ENCODE data around the gene TMEM80. TPM values are rescaled to one million over a fixed set of nuclear protein-coding genes. Genes with fewer than 3 reads are reported as not detected.
A peak's percentile ranks its signal among the peaks of the same experiment; 100 is the strongest.

Gene TMEM80
- total and polyA plus RNA-seq, 7 donors, result 7.9 to 41.5 (median 27.6) TPM

DNA sequence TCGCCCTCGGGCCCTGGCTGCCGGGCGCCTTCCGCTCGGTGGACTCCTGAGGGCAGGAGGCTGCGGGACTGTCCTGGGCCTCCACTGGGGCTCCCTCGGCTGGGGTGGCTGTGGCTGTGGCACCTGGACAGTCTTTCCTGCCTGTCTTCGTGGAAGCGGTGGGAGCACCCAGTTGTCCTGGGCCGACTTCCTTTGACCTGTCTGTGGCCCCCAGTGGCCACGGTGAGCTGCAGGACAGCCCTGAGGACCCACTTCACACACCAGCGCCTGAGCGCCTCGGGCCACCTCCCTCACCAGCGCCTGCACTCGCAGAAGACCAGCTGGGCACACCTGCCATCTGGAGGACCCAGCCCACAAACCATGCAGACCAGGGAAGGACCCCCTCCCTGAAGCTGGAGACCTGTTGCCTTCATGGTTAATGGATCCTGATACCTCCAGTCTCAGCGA lies 8.6 kb downstream of the TMEM80 start:
- peak overlapping the region in 2 of 4 donors; percentile 59 to 71 for H3K27ac ChIP-seq
- WGBS, 2 donors, result 83 to 90% methylated on average over 18 of the region's 18 CpGs
- intact Hi-C loops (cut with DNase I), result no loop called here

DNA sequence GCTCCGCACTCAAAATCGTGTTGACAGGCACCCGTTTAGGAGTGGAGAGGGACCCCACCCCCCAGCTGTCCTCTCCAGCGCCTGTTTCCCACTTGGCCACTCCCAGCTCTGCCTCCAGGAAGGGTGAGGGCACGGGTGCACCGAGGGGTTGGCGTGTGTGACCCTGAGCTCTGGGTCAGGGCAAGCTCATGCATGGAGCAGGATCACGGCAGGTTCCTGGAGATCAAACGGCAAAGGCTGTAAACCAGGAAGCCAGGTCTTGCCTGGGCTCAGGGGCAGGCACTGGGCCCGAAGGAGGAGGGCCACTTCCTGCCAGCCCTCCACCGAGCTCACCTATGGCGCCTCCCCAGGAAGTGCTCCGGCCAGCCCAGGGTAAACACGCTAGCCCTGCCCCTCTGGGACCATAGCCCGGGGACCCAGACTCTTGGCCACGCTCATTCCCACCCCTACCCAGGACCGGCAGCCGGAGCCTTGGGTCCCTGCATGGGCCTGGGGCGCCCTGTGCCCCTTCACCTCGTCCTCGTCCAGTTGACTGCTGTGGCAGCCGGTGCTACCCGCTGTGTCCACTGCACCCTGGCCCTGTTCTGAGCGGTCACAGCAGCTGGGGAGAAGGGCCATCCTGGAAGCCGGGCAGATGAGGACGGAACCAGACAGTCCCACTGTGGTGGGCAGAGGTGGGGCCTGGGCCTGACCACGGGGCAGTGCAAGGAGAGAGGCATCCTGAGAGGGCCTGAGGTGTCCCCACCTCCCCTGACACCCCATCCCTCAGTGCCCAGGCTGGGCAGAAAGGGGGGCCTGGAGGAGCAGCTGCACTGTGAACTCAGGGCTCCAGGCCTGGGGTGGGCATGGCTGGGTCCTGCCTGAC lies 9.4 kb downstream of the TMEM80 start:
- Histone ChIP-seq H3K36me3 (peaks cover 0 to 22% (median 8%) of the 10 kb centered on the region in 4 donors), H3K27ac (peak overlapping the region; percentile 59 to 83 (median 76)), H3K4me1 (peaks cover 0 to 43% (median 26%) of the 10 kb centered on the region in 4 donors), H3K9me3 (no peaks in the 10 kb centered on the region), H3K27me3 (peaks cover 3 to 35% (median 11%) of the 10 kb centered on the region in 3 donors), H3K4me3 (peak overlapping the region in 3 of 4 donors; percentile 49 to 64 (median 53))
- intact Hi-C loops (cut with DNase I), result no loop called here
- peak in 1 of 4 donors; percentile 23 for TF ChIP-seq POLR2AphosphoS5 (IDR thresholded peaks at IDR 0.05)
- TF ChIP-seq, protein P1, sequence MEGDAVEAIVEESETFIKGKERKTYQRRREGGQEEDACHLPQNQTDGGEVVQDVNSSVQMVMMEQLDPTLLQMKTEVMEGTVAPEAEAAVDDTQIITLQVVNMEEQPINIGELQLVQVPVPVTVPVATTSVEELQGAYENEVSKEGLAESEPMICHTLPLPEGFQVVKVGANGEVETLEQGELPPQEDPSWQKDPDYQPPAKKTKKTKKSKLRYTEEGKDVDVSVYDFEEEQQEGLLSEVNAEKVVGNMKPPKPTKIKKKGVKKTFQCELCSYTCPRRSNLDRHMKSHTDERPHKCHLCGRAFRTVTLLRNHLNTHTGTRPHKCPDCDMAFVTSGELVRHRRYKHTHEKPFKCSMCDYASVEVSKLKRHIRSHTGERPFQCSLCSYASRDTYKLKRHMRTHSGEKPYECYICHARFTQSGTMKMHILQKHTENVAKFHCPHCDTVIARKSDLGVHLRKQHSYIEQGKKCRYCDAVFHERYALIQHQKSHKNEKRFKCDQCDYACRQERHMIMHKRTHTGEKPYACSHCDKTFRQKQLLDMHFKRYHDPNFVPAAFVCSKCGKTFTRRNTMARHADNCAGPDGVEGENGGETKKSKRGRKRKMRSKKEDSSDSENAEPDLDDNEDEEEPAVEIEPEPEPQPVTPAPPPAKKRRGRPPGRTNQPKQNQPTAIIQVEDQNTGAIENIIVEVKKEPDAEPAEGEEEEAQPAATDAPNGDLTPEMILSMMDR (IDR thresholded peaks at IDR 0.05), result no peak
- peak in 1 of 2 donors; percentile 49 for TF ChIP-seq POLR2A (IDR thresholded peaks at IDR 0.05)
- WGBS, 2 donors, result 14 to 60% methylated on average over 27 of the region's 27 CpGs
- peak; percentile 69 for DNase-seq

More for the DNA sequence above, 8.6 kb downstream of the TMEM80 start:
- H3K4me1 ChIP-seq, result peaks cover 0 to 43% (median 26%) of the 10 kb centered on the region in 4 donors
- no peaks in the 10 kb centered on the region for H3K9me3 ChIP-seq
- H3K36me3 ChIP-seq, result peaks cover 0 to 30% (median 8%) of the 10 kb centered on the region in 4 donors
- H3K4me3 ChIP-seq, result no peak overlapping the region
- peaks cover 3 to 28% (median 8%) of the 10 kb centered on the region in 3 donors for H3K27me3 ChIP-seq
- DNase-seq, result no peak
- TF ChIP-seq POLR2A (IDR thresholded peaks at IDR 0.05) (no peak), EP300 (IDR thresholded peaks at IDR 0.05) (no peak), POLR2AphosphoS5 (IDR thresholded peaks at IDR 0.05) (no peak)
- TF ChIP-seq, protein P1 (IDR thresholded peaks at IDR 0.05), result no peak

DNA sequence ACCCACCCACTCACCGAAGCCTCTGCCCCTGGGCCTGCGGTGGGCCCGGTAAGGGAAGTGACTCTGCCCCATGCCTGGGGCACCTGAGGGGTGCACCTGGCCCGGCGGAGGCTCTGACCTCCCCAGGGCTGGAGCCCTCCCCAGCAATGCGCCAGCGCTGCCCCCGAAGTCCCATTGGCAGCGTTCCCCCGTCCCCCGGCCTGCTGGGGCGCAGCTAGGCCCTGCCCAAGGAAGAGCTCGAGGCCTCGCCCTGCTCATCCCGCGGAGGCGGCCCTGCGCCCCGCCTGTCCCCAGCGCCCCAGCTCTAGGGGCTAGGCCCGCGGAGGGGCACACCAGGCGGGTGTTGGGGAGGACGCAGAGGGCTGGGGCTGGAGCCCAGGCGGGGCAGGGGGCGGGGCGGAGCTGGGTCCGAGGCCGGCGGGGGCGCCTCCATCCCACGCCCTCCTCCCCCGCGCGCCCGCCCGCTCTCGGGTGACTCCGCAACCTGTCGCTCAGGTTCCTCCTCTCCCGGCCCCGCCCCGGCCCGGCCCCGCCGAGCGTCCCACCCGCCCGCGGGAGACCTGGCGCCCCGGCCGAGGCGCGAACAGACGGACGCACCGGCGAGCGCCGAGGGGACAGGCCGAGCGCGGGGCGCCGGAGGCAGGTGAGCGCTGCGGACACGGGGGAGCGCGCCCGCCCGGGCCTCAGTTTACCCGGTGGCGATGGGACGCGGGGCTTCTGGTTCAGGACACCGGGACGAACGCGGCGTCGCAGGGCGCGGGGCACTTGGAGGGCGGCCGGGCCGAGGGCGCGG lies 10.2 kb downstream of the TMEM80 start, which contains the start of gene EPS8L2:
Gene EPS8L2, plus strand, starts transcription at position 586 of the 793 bp plus-strand sequence. CDS start 3,177 bp downstream, outside the sequence.
- H3K27me3 ChIP-seq, result peaks cover 3 to 41% (median 14%) of the 10 kb centered on the region in 3 donors
- H3K4me3 ChIP-seq, result peak within 1 kb of the TSS; percentile 42 to 64 (median 51)
- 3 to 7% methylated on average over 90 of the region's 90 CpGs for WGBS, 2 donors
- TF ChIP-seq POLR2A (IDR thresholded peaks at IDR 0.05), result no peak
- peaks cover 0 to 14% (median 6%) of the 10 kb centered on the region in 4 donors for H3K36me3 ChIP-seq
- peak; percentile 72 for DNase-seq
- H3K9me3 ChIP-seq, result no peaks in the 10 kb centered on the region
- intact Hi-C loops (cut with DNase I), result no loop called here
- H3K4me1 ChIP-seq, result peaks cover 0 to 43% (median 29%) of the 10 kb centered on the region in 4 donors
- H3K27ac ChIP-seq, result peak within 1 kb of the TSS; percentile 59 to 83 (median 76)

DNA sequence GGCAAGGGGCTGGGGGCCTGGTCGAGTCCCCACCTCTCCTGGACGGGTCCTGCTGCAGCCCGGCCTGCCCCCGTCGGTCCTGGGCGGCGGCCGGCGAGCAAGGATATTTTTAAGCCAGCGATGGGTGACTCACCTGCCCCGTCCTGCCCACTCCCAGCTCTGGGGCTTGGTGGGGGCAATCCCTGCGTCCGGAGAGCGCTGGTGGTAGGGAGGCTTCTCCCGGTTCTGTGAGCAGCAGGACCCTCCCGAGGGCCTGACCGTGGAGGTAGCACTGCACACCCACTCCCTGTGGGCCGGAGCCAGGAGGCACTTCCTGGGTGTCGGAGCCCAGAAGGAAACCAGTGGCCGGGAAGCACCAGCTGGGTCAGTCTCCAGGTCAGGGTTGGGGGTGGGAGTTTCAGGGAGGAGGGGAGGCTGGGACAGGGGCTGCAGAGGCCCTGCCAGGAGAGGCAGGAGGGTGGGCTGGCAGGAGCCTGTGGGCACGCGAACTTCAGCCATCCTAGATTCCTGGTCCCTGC lies 10.9 kb downstream of the TMEM80 start:
- no peak for TF ChIP-seq EP300 (IDR thresholded peaks at IDR 0.05)
- TF ChIP-seq POLR2A (IDR thresholded peaks at IDR 0.05), result no peak
- TF ChIP-seq, protein P1 (IDR thresholded peaks at IDR 0.05), result no peak
- no peak for TF ChIP-seq POLR2AphosphoS5 (IDR thresholded peaks at IDR 0.05)
- Histone ChIP-seq H3K4me1 (peaks cover 0 to 43% (median 30%) of the 10 kb centered on the region in 4 donors), H3K27me3 (peaks cover 3 to 43% (median 14%) of the 10 kb centered on the region in 3 donors), H3K4me3 (peak overlapping the region; percentile 42 to 64 (median 51)), H3K9me3 (no peaks in the 10 kb centered on the region), H3K27ac (peak overlapping the region; percentile 59 to 83 (median 76)), H3K36me3 (peaks cover 0 to 11% (median 5%) of the 10 kb centered on the region in 4 donors)
- 2 to 12% methylated on average over 22 of the region's 22 CpGs for WGBS, 2 donors
- DNase-seq, result no peak
- intact Hi-C loops (cut with DNase I), result no loop called here
